Measurements from ENCODE around the gene PSMC2. TPM values are rescaled to one million over a fixed set of nuclear protein-coding genes. Genes with fewer than 3 reads are reported as not detected.

The PSMC2 gene
- total RNA-seq, 1 experiment from 2014 or later = 244 TPM

Small RNA genes lying within 50 kb of the gene (small RNA-seq; reads per million reads assigned to genes)
- 0.02 to 0.35 reads per million in 2 experiments for gene RPS29P16

Other genes with a start within 250 kb of the PSMC2 start
- gene NAPEPLD, start 198.5 kb upstream of the PSMC2 start, total RNA-seq (2014; rRNA removed; shearing (Covaris generic)) = 5.5 and 6.7 TPM in 2 replicates
- gene PMPCB, start 50.2 kb upstream of the PSMC2 start, total RNA-seq (2014; rRNA removed; shearing (Covaris generic)) = 85.4 and 105 TPM in 2 replicates
- 29.4 and 39.1 TPM in 2 replicates for gene DNAJC2, start 2.9 kb upstream of the PSMC2 start, total RNA-seq (2014; rRNA removed; shearing (Covaris generic))
- not detected in 2 replicates for gene SLC26A5, start 98.6 kb downstream of the PSMC2 start, total RNA-seq (2014; rRNA removed; shearing (Covaris generic))